HepG2 (cell line): ENCODE results near the gene SETD1A. TPM values are rescaled to one million over a fixed set of nuclear protein-coding genes. Genes with fewer than 3 reads are reported as not detected.

Source experiments
- ATF7 ChIP-seq, 2 experiments: fragments of 450-650 bp in 1 of 2; sonication (generic) in 1 of 2; formaldehyde crosslinking in 1 of 2; IDR thresholded peaks; 2 replicates each; pipeline versions ENCODE4 v1.4.0 to v1.6.1; 2016 to 2020; ENCODE audit warnings: antibody characterized with exemption in 1 of 2, mild to moderate bottlenecking in 1 of 2, missing genetic modification reagents in 1 of 2
- HDAC6 ChIP-seq: fragments of 200-600 bp; sonication (generic); IDR thresholded peaks from 2 replicates; pipeline ENCODE4 v1.7.0; 2017; ENCODE audit warnings: mild to moderate bottlenecking, antibody characterized with exemption, low read length, low read depth
- MATR3 ChIP-seq: sonication (generic); formaldehyde crosslinking; IDR thresholded peaks from 2 replicates; pipeline ENCODE4 v1.4.0; 2020; ENCODE audit warnings: missing genetic modification reagents
- MEIS1 ChIP-seq: sonication (generic); formaldehyde crosslinking; IDR thresholded peaks from 2 replicates; pipeline ENCODE4 v1.9.0; 2021; ENCODE audit warnings: mild to moderate bottlenecking, missing genetic modification reagents, moderate library complexity, borderline replicate concordance
- MIXL1 ChIP-seq: IDR thresholded peaks from 2 replicates; pipeline ENCODE4 v1.6.1; 2016
- PAX8 ChIP-seq: sonication (generic); formaldehyde crosslinking; IDR thresholded peaks from 2 replicates; pipeline ENCODE4 v1.8.0; 2022; ENCODE audit warnings: mild to moderate bottlenecking, missing genetic modification reagents, borderline replicate concordance
- SALL1 ChIP-seq: sonication (generic); formaldehyde crosslinking; IDR thresholded peaks from 2 replicates; pipeline ENCODE4 v1.8.0; 2022; ENCODE audit warnings: mild to moderate bottlenecking, missing genetic modification reagents
- SKI ChIP-seq: fragments of 450-650 bp; IDR thresholded peaks from one replicate; pipeline ENCODE4 v1.6.1; 2018; ENCODE audit warnings: mild to moderate bottlenecking; ENCODE audit not compliant: partially characterized antibody
- TARDBP ChIP-seq: sonication (generic); formaldehyde crosslinking; IDR thresholded peaks from 2 replicates; pipeline ENCODE4 v1.8.0; 2022; ENCODE audit warnings: mild to moderate bottlenecking, missing genetic modification reagents
- ZFP36 ChIP-seq: fragments of 150-350 bp; IDR thresholded peaks from 2 replicates; pipeline ENCODE4 v1.6.1; 2018; ENCODE audit warnings: borderline replicate concordance, low read length, low read depth; ENCODE audit not compliant: partially characterized antibody
- ZNF230 ChIP-seq: sonication (generic); formaldehyde crosslinking; IDR thresholded peaks from 2 replicates; pipeline ENCODE4 v1.4.0; 2020; ENCODE audit warnings: mild to moderate bottlenecking, missing genetic modification reagents
- ZNF496 ChIP-seq: sonication (generic); formaldehyde crosslinking; IDR thresholded peaks from 2 replicates; pipeline ENCODE4 v1.8.1; 2023; ENCODE audit warnings: mild to moderate bottlenecking, moderate library complexity, missing genetic modification reagents; ENCODE audit not compliant: insufficient replicate concordance
- ZNF567 ChIP-seq: sonication (generic); formaldehyde crosslinking; IDR thresholded peaks from 2 replicates; pipeline ENCODE4 v1.8.1; 2023; ENCODE audit warnings: mild to moderate bottlenecking, missing genetic modification reagents, borderline replicate concordance
- ZNF83 ChIP-seq: sonication (generic); formaldehyde crosslinking; IDR thresholded peaks from 2 replicates; pipeline ENCODE4 v1.4.0; 2020; ENCODE audit warnings: missing genetic modification reagents, mild to moderate bottlenecking, borderline replicate concordance
- polyA plus RNA-seq, 8 experiments: library from polyadenylated mRNA; depleted of rRNA in 3 of 8; stranded (reverse) in 7 of 8; unstranded in 1 of 8; fragments of >200 nt; fragmentation: Illumina TruSeq in 4 of 8; extraction: Trizol in 4 of 8; gene quantifications; 2 replicates each; pipeline versions ENCODE4 v1.2.1 to v1.2.3, GENCODE V29; 2011 to 2016; ENCODE audit warnings: low read depth in 4 of 8, missing spikeins in 1 of 8, mixed read lengths in 1 of 8; ENCODE audit not compliant: insufficient read depth in 1 of 8
- total RNA-seq, 5 experiments: library from RNA; depleted of rRNA; stranded (reverse); fragments of >200 nt; fragmentation: Illumina TruSeq; extraction: Trizol; gene quantifications; 2 replicates each; pipeline ENCODE4 v1.2.3, GENCODE V29; 2016; ENCODE audit warnings: low read depth in 1 of 5
- TF ChIP-seq, protein P1 (sequence below): IDR thresholded peaks from 2 replicates; pipeline ENCODE4 v1.6.1; 2016; ENCODE audit warnings: control low read depth
- TF ChIP-seq, protein P2 (sequence below): sonication (generic); formaldehyde crosslinking; IDR thresholded peaks from 2 replicates; pipeline ENCODE4 v1.5.0; 2020; ENCODE audit warnings: mild to moderate bottlenecking, missing genetic modification reagents, borderline replicate concordance
- TF ChIP-seq, protein P3 (sequence below): sonication (generic); formaldehyde crosslinking; IDR thresholded peaks from 2 replicates; pipeline ENCODE4 v1.4.0; 2020; ENCODE audit warnings: missing genetic modification reagents

Gene SETD1A
- total and polyA plus RNA-seq, 2 of the 13 experiments (the other 11 are each of a cell fraction or from before 2014, with no cell fraction given), result 3.8 to 5.6 TPM

DNA sequence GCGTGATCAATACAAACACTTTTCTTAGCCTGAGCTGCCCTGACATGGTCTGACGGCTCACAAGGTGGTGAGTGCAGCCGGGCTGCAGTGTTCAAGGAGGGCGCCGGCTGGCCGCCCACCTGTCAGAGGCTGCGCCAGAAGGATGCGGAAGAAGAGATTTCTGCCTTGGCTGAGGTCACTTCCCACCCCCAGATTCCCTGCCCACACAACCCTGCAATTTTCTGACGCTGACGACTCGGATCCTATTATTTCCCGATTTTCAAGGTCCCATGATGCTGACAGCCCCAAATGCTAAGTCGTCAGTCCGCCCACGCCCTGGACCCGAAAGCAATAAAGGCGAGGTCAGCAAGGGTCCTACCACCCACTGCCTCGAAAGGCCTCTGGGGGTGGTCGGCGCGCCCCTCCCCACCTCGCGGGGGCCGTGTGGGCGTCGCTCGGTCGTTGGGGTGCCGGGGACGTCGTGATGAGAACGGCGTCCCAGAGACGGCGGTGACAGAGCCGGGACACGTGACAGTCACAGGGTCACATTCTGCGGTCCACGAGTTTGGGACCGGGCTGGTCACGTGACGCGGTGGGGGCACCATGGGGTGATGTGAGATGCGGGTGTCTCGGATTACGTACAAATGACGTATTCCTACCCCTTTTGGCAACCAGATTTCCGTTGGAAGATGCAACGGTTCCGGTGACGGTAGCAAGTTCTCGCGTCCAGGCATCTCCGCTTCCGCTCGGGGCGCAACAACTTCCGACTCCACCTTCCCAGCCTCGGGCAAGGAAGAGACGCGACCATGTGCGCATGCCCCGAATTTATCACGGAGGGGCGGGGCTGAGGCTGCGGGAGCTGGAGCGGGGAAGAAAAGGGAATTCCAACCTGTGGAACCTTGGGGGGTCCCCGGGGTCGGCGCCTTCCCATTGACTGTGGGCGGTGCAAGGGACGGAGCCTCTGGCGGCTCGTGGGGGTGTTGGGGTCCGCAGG is 75.5 kb downstream of the SETD1A start, which contains the start of gene STX4 (continued):
- TF ChIP-seq ATF7 (IDR thresholded peaks at IDR 0.05) (peak; percentile 75), ATF7 (CRISPR knock-in tag; IDR thresholded peaks at IDR 0.05) (peak; percentile 85), PAX8 (CRISPR knock-in tag) (no peak), SKI (no peak), ZNF83 (CRISPR knock-in tag) (no peak), ZNF230 (CRISPR knock-in tag) (peak; percentile 55), SALL1 (CRISPR knock-in tag) (peak; percentile 94), MATR3 (CRISPR knock-in tag) (no peak), ZNF567 (CRISPR knock-in tag) (peak; percentile 89; the same call in 1 of the 2 replicates), TARDBP (CRISPR knock-in tag) (peak; percentile 92), MIXL1 (CRISPR knock-in tag) (no peak; the same call in 1 of the 2 replicates), MEIS1 (no peak; the same call in 1 of the 2 replicates), ZNF496 (CRISPR knock-in tag) (no peak), HDAC6 (no peak), ZFP36 (no peak)
- TF ChIP-seq, protein P1, sequence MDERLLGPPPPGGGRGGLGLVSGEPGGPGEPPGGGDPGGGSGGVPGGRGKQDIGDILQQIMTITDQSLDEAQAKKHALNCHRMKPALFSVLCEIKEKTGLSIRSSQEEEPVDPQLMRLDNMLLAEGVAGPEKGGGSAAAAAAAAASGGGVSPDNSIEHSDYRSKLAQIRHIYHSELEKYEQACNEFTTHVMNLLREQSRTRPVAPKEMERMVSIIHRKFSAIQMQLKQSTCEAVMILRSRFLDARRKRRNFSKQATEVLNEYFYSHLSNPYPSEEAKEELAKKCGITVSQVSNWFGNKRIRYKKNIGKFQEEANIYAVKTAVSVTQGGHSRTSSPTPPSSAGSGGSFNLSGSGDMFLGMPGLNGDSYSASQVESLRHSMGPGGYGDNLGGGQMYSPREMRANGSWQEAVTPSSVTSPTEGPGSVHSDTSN (CRISPR knock-in tag), result no peak
- TF ChIP-seq, protein P2, sequence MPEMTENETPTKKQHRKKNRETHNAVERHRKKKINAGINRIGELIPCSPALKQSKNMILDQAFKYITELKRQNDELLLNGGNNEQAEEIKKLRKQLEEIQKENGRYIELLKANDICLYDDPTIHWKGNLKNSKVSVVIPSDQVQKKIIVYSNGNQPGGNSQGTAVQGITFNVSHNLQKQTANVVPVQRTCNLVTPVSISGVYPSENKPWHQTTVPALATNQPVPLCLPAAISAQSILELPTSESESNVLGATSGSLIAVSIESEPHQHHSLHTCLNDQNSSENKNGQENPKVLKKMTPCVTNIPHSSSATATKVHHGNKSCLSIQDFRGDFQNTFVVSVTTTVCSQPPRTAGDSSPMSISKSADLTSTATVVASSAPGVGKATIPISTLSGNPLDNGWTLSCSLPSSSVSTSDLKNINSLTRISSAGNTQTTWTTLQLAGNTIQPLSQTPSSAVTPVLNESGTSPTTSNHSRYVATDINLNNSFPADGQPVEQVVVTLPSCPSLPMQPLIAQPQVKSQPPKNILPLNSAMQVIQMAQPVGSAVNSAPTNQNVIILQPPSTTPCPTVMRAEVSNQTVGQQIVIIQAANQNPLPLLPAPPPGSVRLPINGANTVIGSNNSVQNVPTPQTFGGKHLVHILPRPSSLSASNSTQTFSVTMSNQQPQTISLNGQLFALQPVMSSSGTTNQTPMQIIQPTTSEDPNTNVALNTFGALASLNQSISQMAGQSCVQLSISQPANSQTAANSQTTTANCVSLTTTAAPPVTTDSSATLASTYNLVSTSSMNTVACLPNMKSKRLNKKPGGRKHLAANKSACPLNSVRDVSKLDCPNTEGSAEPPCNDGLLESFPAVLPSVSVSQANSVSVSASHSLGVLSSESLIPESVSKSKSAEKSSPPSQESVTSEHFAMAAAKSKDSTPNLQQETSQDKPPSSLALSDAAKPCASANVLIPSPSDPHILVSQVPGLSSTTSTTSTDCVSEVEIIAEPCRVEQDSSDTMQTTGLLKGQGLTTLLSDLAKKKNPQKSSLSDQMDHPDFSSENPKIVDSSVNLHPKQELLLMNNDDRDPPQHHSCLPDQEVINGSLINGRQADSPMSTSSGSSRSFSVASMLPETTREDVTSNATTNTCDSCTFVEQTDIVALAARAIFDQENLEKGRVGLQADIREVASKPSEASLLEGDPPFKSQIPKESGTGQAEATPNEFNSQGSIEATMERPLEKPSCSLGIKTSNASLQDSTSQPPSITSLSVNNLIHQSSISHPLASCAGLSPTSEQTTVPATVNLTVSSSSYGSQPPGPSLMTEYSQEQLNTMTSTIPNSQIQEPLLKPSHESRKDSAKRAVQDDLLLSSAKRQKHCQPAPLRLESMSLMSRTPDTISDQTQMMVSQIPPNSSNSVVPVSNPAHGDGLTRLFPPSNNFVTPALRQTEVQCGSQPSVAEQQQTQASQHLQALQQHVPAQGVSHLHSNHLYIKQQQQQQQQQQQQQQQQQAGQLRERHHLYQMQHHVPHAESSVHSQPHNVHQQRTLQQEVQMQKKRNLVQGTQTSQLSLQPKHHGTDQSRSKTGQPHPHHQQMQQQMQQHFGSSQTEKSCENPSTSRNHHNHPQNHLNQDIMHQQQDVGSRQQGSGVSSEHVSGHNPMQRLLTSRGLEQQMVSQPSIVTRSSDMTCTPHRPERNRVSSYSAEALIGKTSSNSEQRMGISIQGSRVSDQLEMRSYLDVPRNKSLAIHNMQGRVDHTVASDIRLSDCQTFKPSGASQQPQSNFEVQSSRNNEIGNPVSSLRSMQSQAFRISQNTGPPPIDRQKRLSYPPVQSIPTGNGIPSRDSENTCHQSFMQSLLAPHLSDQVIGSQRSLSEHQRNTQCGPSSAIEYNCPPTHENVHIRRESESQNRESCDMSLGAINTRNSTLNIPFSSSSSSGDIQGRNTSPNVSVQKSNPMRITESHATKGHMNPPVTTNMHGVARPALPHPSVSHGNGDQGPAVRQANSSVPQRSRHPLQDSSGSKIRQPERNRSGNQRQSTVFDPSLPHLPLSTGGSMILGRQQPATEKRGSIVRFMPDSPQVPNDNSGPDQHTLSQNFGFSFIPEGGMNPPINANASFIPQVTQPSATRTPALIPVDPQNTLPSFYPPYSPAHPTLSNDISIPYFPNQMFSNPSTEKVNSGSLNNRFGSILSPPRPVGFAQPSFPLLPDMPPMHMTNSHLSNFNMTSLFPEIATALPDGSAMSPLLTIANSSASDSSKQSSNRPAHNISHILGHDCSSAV (CRISPR knock-in tag), result 0 out of 2 replicates have a peak, but pooled peaks have one; percentile 61
- TF ChIP-seq, protein P3, sequence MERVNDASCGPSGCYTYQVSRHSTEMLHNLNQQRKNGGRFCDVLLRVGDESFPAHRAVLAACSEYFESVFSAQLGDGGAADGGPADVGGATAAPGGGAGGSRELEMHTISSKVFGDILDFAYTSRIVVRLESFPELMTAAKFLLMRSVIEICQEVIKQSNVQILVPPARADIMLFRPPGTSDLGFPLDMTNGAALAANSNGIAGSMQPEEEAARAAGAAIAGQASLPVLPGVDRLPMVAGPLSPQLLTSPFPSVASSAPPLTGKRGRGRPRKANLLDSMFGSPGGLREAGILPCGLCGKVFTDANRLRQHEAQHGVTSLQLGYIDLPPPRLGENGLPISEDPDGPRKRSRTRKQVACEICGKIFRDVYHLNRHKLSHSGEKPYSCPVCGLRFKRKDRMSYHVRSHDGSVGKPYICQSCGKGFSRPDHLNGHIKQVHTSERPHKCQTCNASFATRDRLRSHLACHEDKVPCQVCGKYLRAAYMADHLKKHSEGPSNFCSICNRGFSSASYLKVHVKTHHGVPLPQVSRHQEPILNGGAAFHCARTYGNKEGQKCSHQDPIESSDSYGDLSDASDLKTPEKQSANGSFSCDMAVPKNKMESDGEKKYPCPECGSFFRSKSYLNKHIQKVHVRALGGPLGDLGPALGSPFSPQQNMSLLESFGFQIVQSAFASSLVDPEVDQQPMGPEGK (CRISPR knock-in tag), result peak; percentile 90
